ENCODE measurements around the gene RENBP.

The RENBP gene

DNA sequence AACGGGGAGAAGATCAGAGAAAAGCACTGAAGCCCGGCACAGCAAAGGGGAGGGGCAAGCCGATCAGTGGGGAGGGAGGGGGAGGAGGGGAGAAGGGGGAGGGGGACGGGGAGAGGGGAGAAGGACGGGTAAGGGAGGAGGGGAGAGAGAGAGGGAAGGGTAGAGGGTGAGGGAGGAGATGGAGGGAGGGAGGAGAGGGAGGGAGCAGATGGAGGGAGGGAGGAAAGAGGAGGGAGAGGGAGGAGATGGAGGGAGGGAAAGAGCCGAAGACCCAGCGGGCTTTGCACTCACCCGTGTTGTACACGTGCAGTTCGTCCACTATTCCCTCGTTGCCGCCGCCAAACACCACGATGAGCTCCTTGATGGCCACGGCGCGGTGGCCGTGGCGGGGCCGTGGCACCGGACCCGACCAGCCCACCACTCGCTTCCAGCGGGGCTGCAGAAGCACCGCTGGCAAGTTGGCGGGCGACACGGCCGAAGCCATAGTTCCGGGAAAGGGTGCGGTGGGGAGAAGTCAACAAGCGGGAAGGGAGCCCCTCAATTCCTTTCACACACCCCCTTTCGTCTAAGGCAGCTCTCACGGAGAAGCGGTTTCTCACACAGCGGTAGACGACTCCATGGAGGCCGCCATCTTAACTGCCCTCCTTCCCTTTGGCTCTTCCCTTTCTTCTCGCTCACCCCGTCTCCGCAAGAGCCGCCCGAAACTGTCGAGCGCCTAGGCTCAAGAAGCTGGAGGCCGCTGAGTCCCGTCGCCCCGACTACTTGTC lies 26.1 kb upstream of the RENBP start:
- DNase-seq: peak in 1 of 2 experiments; percentile 44

- DNase-seq: no peak
Measured at GRCh38 chrX:153969904-153970356, 25.5 kb upstream of the RENBP start.

DNA sequence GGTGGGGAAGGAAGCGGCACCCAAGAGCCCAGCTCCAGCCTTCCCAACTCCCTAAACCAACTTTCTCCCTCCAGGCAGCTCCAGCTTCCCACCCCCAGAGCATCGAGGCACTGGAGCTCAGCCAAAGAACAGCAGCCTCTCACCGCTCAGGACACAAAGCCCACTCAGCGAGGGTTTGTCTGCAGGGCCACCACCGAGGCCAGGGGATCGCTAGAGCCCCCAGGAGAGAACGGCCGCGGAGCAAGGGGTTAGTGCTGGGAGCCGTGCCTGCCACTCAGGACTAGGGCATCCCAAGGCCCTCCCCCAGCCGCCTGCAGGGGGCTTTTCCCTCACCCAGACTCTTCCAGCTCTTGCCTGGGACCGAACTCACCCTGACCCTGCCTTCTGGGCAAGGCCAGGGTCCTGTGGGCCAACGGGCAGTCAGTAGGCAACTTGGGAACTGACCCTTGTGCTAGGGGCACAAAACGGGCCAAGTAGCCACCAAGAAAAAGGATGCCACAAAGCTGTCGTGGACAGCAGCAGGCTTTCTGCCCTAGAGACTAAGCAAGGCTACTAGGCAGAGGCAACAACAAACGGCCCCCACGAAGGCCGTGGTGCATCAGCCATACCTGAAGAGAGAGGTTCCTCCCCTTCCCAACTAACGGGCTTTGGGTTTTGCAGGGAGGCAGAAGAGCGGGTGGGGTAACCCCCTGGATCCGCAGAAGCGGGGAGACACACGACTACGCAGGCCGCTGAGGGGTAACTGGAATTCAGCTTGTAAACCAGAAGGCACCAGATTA lies 24.9 kb upstream of the RENBP start:
- DNase-seq: no peak

DNA sequence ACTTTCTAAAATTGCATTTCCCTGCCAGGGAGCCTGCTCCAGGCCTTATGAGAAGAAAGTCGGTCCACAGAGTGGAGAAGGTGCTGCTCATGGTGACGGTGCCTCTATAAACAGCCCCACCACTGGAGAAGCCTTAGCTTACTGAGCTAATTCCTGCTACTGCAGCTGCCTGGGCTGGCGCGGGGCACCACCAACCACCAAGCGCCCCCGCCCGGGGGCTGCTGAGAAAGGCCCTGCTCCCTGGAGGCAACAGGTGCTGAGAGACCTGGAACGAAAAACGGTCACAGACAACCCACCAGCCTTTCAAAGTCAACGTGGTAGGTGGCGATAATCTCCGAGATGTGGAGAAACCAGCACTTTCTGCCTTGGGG lies 24.3 kb upstream of the RENBP start:
- peak in 1 of 2 experiments; percentile 47 for DNase-seq

DNA sequence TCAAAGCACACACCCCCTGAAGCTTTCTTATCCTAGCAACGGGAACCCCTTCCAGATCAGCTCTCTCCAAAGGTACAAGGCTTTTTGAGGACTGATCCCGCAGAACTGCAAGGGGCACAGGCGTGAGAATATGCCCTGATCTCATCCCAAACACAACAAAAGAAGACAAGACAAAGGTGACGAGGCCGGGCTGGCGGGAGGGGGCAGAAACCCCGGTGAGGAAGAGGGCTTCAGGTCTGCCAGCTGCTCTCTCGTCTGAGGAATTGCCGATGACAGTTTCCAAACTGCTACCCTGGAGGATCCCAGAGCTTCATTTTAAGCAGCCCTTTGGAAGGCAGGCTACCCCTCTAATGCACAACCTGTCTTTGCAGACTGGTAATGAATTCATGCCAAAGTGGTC lies 23.8 kb upstream of the RENBP start:
- no peak for DNase-seq

GRCh38 chrX:153967536-153968224 lies 23.2 kb upstream of the RENBP start:
- peak in 1 of 2 experiments; percentile 48 for DNase-seq

- peak; percentile 61 to 71 for DNase-seq
Measured at GRCh38 chrX:153966841-153967535, 22.5 kb upstream of the RENBP start.

DNA sequence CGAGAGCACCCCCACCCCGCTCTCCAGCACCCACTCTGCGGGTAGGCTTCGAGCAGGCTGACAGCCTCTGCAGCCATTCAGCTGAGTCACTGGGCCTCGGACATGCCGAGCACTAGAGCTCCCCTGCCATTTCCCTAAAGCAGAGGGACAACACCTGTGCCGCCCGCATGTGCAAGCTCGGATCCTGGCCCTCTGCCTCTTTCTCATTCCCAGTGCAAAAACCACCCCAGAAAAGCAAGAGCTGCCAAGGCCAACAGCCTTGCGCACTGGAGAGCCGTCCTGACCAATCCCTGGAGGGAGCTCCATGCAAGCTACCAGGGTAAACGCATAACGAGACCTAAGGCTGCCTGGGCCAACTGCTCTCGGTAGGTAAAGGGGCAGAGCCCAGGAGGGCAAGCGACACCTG lies 21.8 kb upstream of the RENBP start:
- no peak for DNase-seq

- DNase-seq: no peak
Measured at GRCh38 chrX:153965406-153965805, 21.0 kb upstream of the RENBP start.

DNA sequence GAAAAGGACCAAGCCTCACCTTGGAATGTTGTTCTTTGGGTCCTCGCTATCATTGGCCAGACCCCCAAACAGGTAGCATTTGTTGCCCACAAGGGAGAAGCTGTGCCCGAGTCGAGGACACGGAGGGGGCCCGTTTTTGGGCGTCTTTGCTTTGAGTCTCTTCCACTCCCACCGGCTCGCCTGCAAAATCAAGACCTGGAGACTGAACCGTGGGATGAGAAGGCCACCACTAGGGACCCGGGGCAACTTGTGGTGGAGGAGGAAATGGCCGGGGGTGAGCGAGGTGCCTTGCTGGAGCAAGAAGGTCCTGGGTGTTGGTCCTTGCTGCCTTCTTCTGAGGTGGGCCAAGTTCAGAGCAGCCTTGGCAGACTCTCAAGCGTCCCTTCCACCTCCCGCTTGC lies 19.7 kb upstream of the RENBP start:
- no peak for DNase-seq

GRCh38 chrX:153963546-153963945 lies 19.1 kb upstream of the RENBP start:
- no peak for DNase-seq

DNA sequence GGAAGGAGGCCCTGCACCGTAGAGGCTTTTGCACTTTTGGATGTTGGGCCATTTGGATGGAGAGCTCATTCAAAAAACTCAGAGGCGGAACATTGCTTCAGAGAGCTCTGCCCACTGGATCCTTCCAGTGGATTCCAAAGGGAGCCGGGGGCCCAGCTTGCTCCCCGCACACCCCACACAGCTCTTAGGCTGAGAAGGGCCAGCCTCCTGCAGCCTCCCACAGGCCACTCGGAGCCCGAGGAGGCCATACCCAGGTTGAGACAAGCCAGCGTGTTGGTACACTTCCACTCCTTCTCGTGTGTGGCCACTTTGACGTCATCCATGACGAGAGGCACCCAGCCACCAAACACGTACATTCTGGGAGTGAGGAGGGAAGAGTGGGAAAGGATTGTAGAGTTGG lies 16.8 kb upstream of the RENBP start:
- no peak for DNase-seq

DNA sequence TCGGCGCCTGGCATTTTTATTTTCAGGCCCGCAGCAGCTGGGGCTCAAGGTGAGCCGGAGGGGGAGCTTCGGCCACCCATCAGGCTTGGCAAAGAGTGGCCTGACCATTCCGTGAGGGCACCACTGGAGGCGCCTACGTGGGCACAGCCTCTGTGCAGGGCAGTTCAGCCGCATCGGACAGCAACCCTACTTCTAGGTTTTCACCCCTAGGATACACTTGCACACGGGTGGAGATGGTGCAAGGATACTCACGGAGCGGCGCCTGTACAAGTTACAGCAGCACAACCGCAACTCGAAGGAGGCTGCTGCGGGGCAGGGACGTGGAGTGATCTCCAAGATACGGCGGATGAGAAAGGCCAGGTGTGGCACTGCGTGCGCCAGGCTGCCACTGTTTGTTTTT lies 16.3 kb upstream of the RENBP start:
- no peak for DNase-seq

DNA sequence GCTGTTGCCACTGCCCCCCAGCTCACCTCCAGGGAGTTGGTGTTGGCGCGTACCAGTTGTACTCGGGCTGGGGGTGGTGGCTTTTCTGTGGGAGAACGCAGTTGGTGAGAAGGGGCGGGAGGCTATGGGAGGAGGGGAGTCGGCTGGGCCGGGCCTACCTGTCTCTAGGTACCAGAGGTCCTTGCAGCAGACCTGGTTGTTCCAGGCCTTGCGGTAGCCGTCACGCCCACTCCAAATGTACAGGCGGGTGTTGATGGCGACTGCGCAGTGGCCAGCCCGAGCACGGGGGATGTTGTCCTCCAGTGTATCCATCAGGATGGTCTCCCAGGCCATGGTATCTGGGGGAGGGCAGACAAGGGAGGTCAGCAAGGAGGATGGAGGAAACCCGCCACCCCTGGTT lies 15.6 kb upstream of the RENBP start:
- no peak for DNase-seq

GRCh38 chrX:153959649-153960048 lies 15.2 kb upstream of the RENBP start:
- DNase-seq: no peak

- no peak for DNase-seq
Measured at GRCh38 chrX:153958605-153959004, 14.2 kb upstream of the RENBP start.

DNA sequence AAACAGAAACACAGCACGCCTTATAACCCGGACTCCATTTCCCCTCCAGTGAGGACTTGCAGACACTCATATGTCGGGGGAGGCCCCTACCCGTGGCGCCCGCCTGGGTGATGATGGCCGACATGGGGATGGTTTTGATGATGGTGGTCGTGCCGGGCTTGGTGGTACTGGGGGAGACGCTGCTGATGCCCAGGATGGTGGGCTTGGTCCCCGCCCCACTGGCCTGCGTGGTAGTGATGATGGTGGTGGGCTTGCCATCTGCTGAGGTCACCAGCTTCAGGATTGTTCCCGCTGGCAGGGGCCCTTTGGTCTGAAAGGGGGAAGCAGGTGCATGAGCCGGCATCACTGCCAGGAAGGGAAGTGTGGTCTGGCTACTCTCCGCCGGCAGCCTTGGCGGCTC lies 12.8 kb upstream of the RENBP start:
- DNase-seq: no peak

DNA sequence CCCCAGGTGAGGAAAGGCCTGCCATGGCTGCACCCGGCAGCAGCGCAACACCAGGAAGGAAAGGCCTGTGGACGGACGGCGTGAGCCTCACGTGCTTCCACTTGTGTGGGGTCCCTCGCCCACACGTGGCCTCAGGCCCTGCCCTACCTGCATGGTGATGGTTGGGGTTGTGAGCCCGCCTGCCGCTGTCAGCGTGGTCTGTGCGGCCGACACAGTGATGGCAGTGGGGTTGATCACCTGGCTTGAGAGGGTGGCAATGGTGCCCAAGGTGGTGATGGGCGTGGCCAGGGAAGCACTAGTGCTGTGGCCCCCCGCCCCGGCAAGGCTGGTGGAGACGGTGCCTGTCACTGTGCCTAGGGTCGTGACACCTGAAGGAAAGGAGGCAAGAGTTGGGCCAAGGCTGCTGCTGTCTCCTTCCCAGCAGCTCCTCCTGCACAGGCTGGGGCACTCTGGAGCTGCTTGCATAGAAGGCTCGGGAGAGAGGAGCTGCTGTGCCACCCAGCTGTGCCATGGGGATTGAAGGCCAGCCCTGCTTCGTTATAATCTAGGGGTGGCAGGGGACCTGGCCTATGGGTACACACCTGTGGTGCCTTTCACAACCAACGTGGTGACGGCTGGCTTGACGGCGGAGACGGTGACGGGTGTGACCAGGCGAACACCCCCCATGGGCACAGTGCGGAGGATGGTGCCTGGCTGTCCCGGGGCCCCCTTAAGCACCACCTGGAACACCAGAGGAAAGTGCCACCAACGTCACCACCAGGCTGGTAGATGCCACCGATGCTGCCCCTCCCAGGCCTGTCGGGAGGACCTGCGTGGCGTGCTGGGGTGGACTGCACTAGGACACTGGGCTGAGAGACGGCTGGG lies 11.8 kb upstream of the RENBP start:
- DNase-seq: no peak

- DNase-seq: no peak
Measured at GRCh38 chrX:153955228-153955732, 10.8 kb upstream of the RENBP start.

GRCh38 chrX:153954558-153955227 lies 10.2 kb upstream of the RENBP start:
- DNase-seq: no peak

DNA sequence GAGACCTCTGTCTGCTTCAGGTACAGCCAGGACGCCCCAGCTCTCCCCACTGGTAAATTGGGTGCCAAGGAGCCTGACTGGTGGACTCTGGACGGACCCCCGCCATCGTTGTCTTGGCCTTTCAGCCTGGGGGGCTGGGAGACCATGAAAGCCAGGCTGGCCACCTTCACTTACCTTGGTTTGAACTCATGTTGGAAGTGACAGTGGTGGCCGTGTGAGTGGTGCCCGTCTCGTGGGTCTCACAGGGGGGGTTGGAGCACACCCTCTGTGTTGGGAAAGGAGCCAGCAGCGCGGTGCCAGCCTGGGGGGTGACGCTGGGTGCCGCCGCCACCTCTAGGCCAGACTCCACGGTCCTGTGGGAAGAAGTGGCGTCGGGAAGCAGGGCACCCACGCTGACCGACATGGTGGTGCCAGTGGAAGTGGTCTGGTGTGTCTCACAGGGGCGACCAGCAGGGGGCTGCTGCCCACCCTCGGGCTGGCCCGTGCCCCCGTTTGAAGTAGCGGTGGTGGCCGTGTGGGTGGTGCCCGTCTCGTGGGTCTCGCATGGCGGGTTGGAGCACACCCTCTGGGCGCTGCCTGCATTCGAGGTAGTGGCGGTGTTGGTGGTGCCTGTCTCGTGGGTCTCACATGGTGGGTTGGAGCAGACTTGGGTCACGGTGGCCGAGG lies 9.6 kb upstream of the RENBP start:
- DNase-seq: no peak

Measured in activated CD4-positive, alpha-beta T cell treated with anti-CD3 and anti-CD28 coated beads, Interleukin-2, amount 50 U/mL, for 48 hours (primary cell).